HCT116 (cell line): ENCODE data around the gene ARID5A.

Experiments used
- POLR2A ChIP-seq: IDR thresholded peaks from 2 replicates; pipeline ENCODE4 v1.7.0; 2011; ENCODE audit warnings: borderline replicate concordance; ENCODE audit not compliant: insufficient read depth, insufficient read length; ENCODE audit errors: extremely low read depth
- RAD21 ChIP-seq: IDR thresholded peaks from 2 replicates; pipeline ENCODE4 v1.6.1; 2012; ENCODE audit warnings: low read depth, mild to moderate bottlenecking
- SP1 ChIP-seq: IDR thresholded peaks from 2 replicates; pipeline ENCODE4 v1.6.1; 2012; ENCODE audit warnings: low read depth
- TF ChIP-seq, protein P1 (sequence below): IDR thresholded peaks from 2 replicates; pipeline ENCODE4 v1.6.1; 2011; ENCODE audit warnings: mild to moderate bottlenecking, low read length, moderate library complexity; ENCODE audit not compliant: insufficient replicate concordance; ENCODE audit errors: extremely low read depth
- TF ChIP-seq, protein P2 (sequence below), 3 experiments: fragments of 200-600 bp in 1 of 3; sonication (generic) in 1 of 3; IDR thresholded peaks in 2 of 3; conservative IDR thresholded peaks in 1 of 3; 2 replicates each; pipeline ENCODE4 v1.5.1; 2012 to 2017; ENCODE audit warnings: low read depth in 2 of 3, low read length in 2 of 3, antibody characterized with exemption in 1 of 3, borderline replicate concordance in 1 of 3, control low read depth in 1 of 3, mild to moderate bottlenecking in 1 of 3, mixed read lengths in 1 of 3, mixed run types in 1 of 3, moderate library complexity in 1 of 3; ENCODE audit not compliant: insufficient read depth in 1 of 3

DNA sequence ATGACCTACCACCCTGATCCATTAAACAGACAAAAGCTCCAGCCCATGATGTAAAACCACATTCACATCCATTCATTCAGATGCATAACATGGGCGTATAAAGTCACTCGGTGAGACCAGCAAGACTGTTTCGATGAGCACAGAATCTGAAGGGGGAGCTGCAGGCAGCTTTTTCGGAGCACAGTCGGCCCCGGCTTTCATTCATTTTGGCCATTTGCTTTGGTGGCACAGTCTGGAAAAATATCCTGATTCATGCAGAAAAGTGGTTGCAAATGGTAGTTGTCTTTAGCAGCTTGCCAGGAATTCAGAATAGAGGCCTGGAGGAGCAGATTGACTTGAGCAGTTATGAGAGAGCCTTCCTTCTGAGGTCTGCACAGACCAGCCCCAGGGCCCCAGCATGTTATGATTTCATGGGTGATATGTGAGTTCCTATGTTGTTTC, 11.2 kb downstream of the ARID5A start:
- TF ChIP-seq SP1 (no peak), POLR2A (no peak), RAD21 (no peak)
- TF ChIP-seq, protein P1, sequence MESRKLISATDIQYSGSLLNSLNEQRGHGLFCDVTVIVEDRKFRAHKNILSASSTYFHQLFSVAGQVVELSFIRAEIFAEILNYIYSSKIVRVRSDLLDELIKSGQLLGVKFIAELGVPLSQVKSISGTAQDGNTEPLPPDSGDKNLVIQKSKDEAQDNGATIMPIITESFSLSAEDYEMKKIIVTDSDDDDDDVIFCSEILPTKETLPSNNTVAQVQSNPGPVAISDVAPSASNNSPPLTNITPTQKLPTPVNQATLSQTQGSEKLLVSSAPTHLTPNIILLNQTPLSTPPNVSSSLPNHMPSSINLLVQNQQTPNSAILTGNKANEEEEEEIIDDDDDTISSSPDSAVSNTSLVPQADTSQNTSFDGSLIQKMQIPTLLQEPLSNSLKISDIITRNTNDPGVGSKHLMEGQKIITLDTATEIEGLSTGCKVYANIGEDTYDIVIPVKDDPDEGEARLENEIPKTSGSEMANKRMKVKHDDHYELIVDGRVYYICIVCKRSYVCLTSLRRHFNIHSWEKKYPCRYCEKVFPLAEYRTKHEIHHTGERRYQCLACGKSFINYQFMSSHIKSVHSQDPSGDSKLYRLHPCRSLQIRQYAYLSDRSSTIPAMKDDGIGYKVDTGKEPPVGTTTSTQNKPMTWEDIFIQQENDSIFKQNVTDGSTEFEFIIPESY = no peak
- TF ChIP-seq, protein P2, sequence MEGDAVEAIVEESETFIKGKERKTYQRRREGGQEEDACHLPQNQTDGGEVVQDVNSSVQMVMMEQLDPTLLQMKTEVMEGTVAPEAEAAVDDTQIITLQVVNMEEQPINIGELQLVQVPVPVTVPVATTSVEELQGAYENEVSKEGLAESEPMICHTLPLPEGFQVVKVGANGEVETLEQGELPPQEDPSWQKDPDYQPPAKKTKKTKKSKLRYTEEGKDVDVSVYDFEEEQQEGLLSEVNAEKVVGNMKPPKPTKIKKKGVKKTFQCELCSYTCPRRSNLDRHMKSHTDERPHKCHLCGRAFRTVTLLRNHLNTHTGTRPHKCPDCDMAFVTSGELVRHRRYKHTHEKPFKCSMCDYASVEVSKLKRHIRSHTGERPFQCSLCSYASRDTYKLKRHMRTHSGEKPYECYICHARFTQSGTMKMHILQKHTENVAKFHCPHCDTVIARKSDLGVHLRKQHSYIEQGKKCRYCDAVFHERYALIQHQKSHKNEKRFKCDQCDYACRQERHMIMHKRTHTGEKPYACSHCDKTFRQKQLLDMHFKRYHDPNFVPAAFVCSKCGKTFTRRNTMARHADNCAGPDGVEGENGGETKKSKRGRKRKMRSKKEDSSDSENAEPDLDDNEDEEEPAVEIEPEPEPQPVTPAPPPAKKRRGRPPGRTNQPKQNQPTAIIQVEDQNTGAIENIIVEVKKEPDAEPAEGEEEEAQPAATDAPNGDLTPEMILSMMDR (IDR thresholded peaks at IDR 0.05 in 2 of 3, conservative IDR thresholded peaks at IDR 0.05 in 1 of 3; ENCODE audit: borderline replicate concordance in 1 of 3, insufficient read depth in 1 of 3, low read depth in 2 of 3, low read length in 2 of 3) = no peak
